Body of pancreas (tissue), 4 donors: ENCODE data around the gene SLC25A21. TPM values are rescaled to one million over a fixed set of nuclear protein-coding genes. Genes with fewer than 3 reads are reported as not detected.
"Not testable (repeated sequence)": the region's sequence is repeated elsewhere in the genome, so short reads cannot be mapped to it uniquely, and the experiment has no call there.

Experiments
- ATAC-seq: fragments of 150-250 bp; one replicate; pipeline ENCODE4 v1.9.1; 2016
- DNase-seq, 4 donors: peaks; one replicate each; pipeline ENCODE4 v3.0.0-alpha.2; 2019
- H3K27ac ChIP-seq, 4 donors: fragments of 200-600 bp; sonication (generic); 1 replicate in 3 of 4; 2 replicates in 1 of 4; pipeline versions ENCODE4 v1.5.1 to v1.6.1; 2016 to 2019; ENCODE audit warnings: mild to moderate bottlenecking in 1 of 4, mixed read lengths in 1 of 4, moderate library complexity in 1 of 4
- H3K27me3 ChIP-seq, 2 donors: fragments of 200-600 bp; sonication (generic); one replicate each; pipeline ENCODE4 v1.6.0; 2016; ENCODE audit warnings: mild to moderate bottlenecking in 1 of 2
- H3K36me3 ChIP-seq, 2 donors: fragments of 200-600 bp; sonication (generic); replicated peaks in 1 of 2; 2 replicates each; pipeline ENCODE4 v1.5.1; 2016; ENCODE audit warnings: low read depth in 2 of 2; ENCODE audit not compliant: insufficient read depth in 1 of 2
- H3K4me1 ChIP-seq: fragments of 200-600 bp; sonication (generic); one replicate; pipeline ENCODE4 v1.6.0; 2016
- H3K4me3 ChIP-seq, 2 donors: fragments of 200-600 bp; sonication (generic); 1 replicate in 1 of 2; 2 replicates in 1 of 2; pipeline ENCODE4 v1.5.1; 2016 to 2019
- H3K9me3 ChIP-seq, 3 donors: fragments of 200-600 bp; sonication (generic); 1 replicate in 2 of 3; 2 replicates in 1 of 3; pipeline ENCODE4 v1.5.1; 2016
- POLR2A ChIP-seq, 3 donors: fragments of 450-650 bp; IDR thresholded peaks; one replicate each; pipeline ENCODE4 v1.6.1; 2016; ENCODE audit warnings: antibody characterized with exemption in 3 of 3, mild to moderate bottlenecking in 2 of 3
- WGBS, 2 donors: methylation state at CpG; one replicate each; pipeline ENCODE4 v1.1.5; 2017; 5-methylcytosine and 5-hydroxymethylcytosine counted together
- intact Hi-C: fragments of 100-400 bp; cut with DNase I; formaldehyde crosslinking; loops from one replicate; pipeline ENCODE4 v1.15.1; 2023
- total RNA-seq, 2 donors: library from RNA; depleted of rRNA; stranded (reverse); fragments of >200 nt; gene quantifications; one replicate each; pipeline ENCODE4 v1.1.0, GENCODE V29; 2016
- TF ChIP-seq, protein P1 (sequence below), 7 experiments: fragments of 450-650 bp in 4 of 7; fragments of 200-600 bp in 3 of 7; sonication (generic) in 3 of 7; IDR thresholded peaks; one replicate each; pipeline ENCODE4 v1.5.1; 2016 to 2019; ENCODE audit warnings: antibody characterized with exemption in 7 of 7

SLC25A21 gene
- total RNA-seq, 2 donors from 2014 or later, result not detected

DNA sequence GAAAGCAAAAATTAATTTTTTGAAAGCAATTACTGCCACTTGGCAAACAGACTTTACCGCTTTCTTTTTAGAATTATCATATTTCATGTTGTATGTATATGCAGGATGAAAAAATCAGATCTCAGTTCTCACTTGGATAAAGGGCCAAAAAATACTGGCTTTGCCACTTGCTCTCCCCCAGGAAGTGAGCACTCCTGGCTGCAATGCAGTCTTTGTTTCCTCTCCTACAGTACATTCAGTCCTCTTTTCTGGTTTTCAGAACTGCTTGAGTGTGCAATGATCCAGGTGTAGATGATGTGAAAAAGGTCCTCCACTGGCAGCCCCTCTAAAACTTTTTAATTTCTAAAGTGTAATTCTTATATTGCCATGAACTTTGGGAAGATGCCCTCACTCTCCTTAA is 183.4 kb downstream of the SLC25A21 start:
- DNase-seq, result no peak
- H3K27ac ChIP-seq, result no peak overlapping the region
- peaks cover 8% of the 10 kb centered on the region for H3K4me1 ChIP-seq
- no peaks in the 10 kb centered on the region for H3K9me3 ChIP-seq
- TF ChIP-seq, protein P1, sequence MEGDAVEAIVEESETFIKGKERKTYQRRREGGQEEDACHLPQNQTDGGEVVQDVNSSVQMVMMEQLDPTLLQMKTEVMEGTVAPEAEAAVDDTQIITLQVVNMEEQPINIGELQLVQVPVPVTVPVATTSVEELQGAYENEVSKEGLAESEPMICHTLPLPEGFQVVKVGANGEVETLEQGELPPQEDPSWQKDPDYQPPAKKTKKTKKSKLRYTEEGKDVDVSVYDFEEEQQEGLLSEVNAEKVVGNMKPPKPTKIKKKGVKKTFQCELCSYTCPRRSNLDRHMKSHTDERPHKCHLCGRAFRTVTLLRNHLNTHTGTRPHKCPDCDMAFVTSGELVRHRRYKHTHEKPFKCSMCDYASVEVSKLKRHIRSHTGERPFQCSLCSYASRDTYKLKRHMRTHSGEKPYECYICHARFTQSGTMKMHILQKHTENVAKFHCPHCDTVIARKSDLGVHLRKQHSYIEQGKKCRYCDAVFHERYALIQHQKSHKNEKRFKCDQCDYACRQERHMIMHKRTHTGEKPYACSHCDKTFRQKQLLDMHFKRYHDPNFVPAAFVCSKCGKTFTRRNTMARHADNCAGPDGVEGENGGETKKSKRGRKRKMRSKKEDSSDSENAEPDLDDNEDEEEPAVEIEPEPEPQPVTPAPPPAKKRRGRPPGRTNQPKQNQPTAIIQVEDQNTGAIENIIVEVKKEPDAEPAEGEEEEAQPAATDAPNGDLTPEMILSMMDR (IDR thresholded peaks at IDR 0.05), result no peak
- TF ChIP-seq POLR2A (IDR thresholded peaks at IDR 0.05), result no peak
- no peaks in the 10 kb centered on the region for H3K27me3 ChIP-seq
- no peak for ATAC-seq
- intact Hi-C loops, result no loop called here
- H3K36me3 ChIP-seq, result no peaks in the 10 kb centered on the region
- WGBS, 2 donors, result 91 to 94% methylated on average over 1 of the region's 1 CpG
- no peak overlapping the region for H3K4me3 ChIP-seq

DNA sequence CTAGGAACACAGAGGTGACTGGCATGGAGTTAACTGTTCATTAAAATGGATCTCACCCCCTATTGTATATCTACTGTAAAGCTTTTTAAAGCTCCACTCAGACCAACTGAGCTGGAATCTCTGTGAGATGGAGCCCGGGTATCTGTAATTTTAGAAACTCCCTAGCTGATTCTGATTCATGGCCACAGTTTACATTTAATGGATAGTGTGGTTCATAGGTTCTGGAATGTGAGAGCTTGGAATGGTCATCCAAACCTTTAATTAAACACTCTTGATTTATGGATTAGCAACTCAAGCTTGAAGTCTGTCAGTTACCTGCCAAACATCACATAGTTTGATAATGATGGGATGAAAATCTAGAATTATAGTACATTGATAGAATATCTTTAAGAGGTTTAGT is 183.8 kb downstream of the SLC25A21 start:
- no peak overlapping the region for H3K4me3 ChIP-seq
- DNase-seq (no peak), ATAC-seq (no peak)
- H3K36me3 ChIP-seq, result no peaks in the 10 kb centered on the region
- H3K9me3 ChIP-seq, result no peaks in the 10 kb centered on the region
- H3K27me3 ChIP-seq, result no peaks in the 10 kb centered on the region
- TF ChIP-seq POLR2A (IDR thresholded peaks at IDR 0.05), result no peak
- TF ChIP-seq, protein P1 (IDR thresholded peaks at IDR 0.05), result no peak
- no peak overlapping the region for H3K27ac ChIP-seq
- peaks cover 8% of the 10 kb centered on the region for H3K4me1 ChIP-seq
- intact Hi-C loops, result no loop called here
- 61 to 70% methylated on average over 1 of the region's 1 CpG for WGBS, 2 donors

DNA sequence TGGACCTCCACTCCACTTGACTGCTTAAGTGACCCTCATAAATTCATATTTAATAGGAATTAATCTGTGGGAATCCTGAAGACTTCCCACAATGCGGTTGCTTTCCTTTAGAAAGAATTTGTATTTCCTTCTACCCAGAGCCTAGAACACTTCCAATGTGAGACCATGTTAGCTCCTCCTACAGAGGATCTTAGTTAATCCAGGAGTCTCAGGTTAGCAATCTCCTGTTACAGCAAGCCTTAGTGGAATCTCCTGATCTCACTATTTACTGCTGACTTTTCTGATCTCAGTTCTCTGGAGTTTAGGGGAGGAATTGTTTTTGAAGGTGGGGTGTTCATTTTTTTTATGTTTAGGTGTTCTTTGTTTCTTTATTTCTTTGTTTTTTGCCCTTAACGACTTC is 186.0 kb downstream of the SLC25A21 start:
- Histone ChIP-seq H3K27me3 (no peaks in the 10 kb centered on the region), H3K27ac (peak overlapping the region in 1 of 4 donors; percentile 10), H3K9me3 (no peaks in the 10 kb centered on the region), H3K36me3 (no peaks in the 10 kb centered on the region), H3K4me1 (peaks cover 17% of the 10 kb centered on the region), H3K4me3 (no peak overlapping the region)
- 59 to 61% methylated on average over 2 of the region's 2 CpGs for WGBS, 2 donors
- TF ChIP-seq, protein P1 (IDR thresholded peaks at IDR 0.05), result no peak
- no peak for TF ChIP-seq POLR2A (IDR thresholded peaks at IDR 0.05)
- DNase-seq (no peak), ATAC-seq (no peak)
- intact Hi-C loops, result no loop called here

DNA sequence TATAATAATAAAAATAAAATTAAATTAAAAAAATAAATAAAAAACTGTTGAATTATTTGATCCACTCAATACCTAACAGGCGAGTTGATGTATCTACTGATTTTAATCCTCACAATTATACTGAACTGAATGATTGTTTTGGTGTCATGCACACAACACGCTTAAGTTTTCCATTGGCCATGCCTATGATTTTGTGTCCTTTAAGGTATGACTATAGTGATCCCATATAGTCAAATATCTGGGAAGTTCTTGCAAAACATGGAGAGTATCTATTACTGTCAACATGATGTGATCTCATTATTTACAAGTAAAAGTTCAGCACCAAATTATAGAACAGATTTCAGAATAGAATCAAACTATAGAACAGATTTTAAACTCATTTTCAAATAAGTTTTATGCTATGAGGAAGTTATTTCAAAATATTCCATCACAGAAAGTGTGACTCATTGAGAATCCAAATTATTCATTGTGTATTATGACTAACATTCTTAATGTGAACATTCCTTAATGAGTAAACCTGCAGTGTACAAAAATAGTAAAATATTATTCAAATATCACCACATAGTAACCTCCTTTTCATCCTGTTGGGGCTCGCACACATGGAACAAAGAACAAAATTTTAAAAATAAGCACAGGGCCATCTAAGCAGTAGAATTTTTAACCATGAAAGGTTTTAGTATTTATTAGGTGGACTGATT is 190.4 kb downstream of the SLC25A21 start:
- peak; percentile 94 for ATAC-seq
- intact Hi-C loops, result no loop called here
- TF ChIP-seq, protein P1 (IDR thresholded peaks at IDR 0.05), result no peak
- TF ChIP-seq POLR2A (IDR thresholded peaks at IDR 0.05), result no peak

DNA sequence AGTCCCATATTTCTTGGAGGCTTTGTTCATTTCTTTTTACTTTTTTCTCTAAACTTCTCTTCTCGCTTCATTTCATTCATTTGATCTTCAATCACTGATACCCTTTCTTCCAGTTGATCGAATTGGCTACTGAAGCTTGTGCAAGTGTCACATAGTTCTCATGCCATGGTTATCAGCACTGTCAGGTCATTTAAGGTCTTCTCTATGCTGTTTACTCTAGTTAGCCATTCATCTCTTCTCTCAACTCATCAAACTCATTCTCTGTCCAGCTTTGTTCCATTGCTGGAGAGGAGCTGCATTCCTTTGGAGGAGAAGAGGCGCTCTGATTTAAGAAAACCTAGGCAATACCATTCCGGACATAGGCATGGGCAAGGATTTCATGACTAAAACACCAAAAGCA is 192.0 kb downstream of the SLC25A21 start:
- H3K4me3 ChIP-seq, DNase-seq, ATAC-seq, H3K36me3 ChIP-seq, H3K27me3 ChIP-seq, H3K4me1 ChIP-seq, intact Hi-C loops, H3K9me3 ChIP-seq: not testable (repeated sequence)
- H3K27ac ChIP-seq, result peak overlapping the region in 2 of 4 donors; percentile 8 to 44
- WGBS, 2 donors, result 62% methylated on average over 4 of the region's 4 CpGs

More for the DNA sequence above, 190.4 kb downstream of the SLC25A21 start:
- H3K4me3 ChIP-seq, result no peak overlapping the region
- H3K4me1 ChIP-seq, result peaks cover 15% of the 10 kb centered on the region
- peak overlapping the region in 3 of 4 donors; percentile 47 to 76 (median 67) for H3K27ac ChIP-seq
- no peak for DNase-seq
- WGBS, 2 donors, result 64 to 74% methylated on average over 3 of the region's 3 CpGs
- no peaks in the 10 kb centered on the region for H3K9me3 ChIP-seq
- H3K36me3 ChIP-seq, result no peaks in the 10 kb centered on the region
- H3K27me3 ChIP-seq, result no peaks in the 10 kb centered on the region
